IPS-18a (cell line): ENCODE data around the gene DEPDC4.
A peak's percentile ranks its signal among the peaks of the same experiment; 100 is the strongest.
"Not testable (repeated sequence)": the region's sequence is repeated elsewhere in the genome, so short reads cannot be mapped to it uniquely, and the experiment has no call there.

Experiments used
- H3K27ac ChIP-seq: one replicate; pipeline ENCODE4 v1.5.1; 2013; ENCODE audit warnings: low read length
- H3K27me3 ChIP-seq: one replicate; pipeline ENCODE4 v1.6.1; 2013; ENCODE audit warnings: mild to moderate bottlenecking, low read length; ENCODE audit not compliant: control insufficient read depth, insufficient read depth
- H3K36me3 ChIP-seq: one replicate; pipeline ENCODE4 v1.6.1; 2013; ENCODE audit warnings: low read depth, low read length; ENCODE audit not compliant: control insufficient read depth
- H3K4me1 ChIP-seq: one replicate; pipeline ENCODE4 v1.6.1; 2013; ENCODE audit warnings: low read depth, low read length; ENCODE audit not compliant: control insufficient read depth
- H3K4me3 ChIP-seq: one replicate; pipeline ENCODE4 v1.5.1; 2013; ENCODE audit warnings: low read length
- H3K9ac ChIP-seq: one replicate; pipeline ENCODE4 v1.6.1; 2013; ENCODE audit warnings: mild to moderate bottlenecking, low read length, moderate library complexity
- H3K9me3 ChIP-seq: one replicate; pipeline ENCODE4 v1.6.1; 2013; ENCODE audit warnings: low read depth, low read length; ENCODE audit not compliant: control insufficient read depth

The DEPDC4 gene

DNA sequence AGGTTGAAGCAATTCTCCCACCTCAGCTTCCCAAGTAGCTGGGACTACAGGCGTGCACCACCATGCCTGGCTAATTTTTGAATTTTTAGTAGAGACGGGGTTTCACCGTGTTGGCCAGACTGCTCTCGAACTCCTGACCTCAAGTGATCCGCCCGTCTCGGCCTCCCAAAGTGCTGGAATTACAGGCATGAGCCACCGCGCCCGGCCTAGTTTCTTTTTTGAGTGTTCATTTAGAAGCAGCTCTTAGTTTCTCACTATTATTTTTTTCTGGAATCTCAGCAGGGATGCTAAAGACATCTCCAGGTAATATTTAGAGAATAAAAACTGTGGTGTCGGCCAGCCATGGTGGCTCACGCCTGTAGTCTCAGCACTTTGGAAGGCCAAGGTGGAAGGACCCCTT lies 17.7 kb upstream of the DEPDC4 start:
- H3K27me3 ChIP-seq, H3K4me3 ChIP-seq, H3K4me1 ChIP-seq, H3K36me3 ChIP-seq, H3K9me3 ChIP-seq, H3K9ac ChIP-seq, H3K27ac ChIP-seq: not testable (repeated sequence)

DNA sequence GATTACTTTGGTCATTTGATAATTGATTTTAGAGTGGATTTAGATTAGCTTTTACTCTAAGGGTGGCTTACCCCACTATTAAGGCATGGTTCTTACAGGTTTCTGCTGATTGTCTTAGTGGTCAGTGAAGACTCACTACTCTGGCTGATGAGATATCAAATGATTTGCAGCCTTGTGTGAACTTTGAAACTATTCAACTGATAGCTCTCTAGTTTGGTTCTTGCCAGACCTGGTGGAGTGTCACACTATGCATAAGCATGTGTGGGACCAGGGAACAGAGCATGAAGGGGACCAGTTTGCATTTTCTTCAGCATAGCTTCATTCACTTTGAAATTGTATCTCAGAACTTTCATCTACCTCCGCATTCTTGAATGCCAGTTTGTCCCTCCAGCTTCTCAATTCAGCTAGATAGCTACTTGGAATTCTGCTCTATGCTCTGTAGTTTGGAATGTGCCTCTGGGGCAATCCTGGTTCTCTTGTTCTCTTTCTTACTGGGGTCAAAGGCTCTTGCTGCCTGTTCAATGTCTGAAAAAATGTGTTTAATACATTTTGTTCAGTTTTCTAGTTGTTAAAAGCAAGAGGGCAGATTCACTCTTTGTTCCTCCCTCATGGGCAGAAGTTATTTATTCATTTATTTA lies 12.8 kb upstream of the DEPDC4 start:
- peaks cover 10% of the 10 kb centered on the region for H3K36me3 ChIP-seq
- H3K9ac ChIP-seq: no peak overlapping the region
- no peaks in the 10 kb centered on the region for H3K9me3 ChIP-seq
- H3K4me1 ChIP-seq: peaks cover 11% of the 10 kb centered on the region
- H3K27ac ChIP-seq: no peak overlapping the region
- H3K4me3 ChIP-seq: no peak overlapping the region
- no peaks in the 10 kb centered on the region for H3K27me3 ChIP-seq

DNA sequence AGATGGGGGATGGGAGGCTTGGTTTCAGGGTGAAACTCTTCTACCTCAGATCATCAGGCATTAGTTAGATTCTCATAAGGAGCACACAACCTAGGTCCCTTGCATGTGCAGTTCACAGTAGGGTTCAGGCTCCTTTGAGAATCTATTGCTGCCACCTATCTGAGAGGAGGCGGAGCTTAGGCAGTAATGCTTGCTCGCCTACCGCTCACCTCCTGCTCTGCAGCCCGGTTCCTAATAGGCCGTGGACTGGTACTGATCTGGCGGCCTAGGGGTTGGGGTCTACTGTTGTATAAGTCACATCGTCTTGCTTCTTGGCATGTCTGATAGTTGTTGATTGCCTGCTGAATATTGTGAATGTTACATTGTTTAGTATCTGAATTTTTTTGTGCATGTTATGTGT lies 12.3 kb upstream of the DEPDC4 start:
- Histone ChIP-seq H3K9ac (no peak overlapping the region), H3K4me1 (peaks cover 11% of the 10 kb centered on the region), H3K27ac (no peak overlapping the region), H3K27me3 (no peaks in the 10 kb centered on the region), H3K4me3 (no peak overlapping the region), H3K36me3 (peaks cover 10% of the 10 kb centered on the region), H3K9me3 (no peaks in the 10 kb centered on the region)

DNA sequence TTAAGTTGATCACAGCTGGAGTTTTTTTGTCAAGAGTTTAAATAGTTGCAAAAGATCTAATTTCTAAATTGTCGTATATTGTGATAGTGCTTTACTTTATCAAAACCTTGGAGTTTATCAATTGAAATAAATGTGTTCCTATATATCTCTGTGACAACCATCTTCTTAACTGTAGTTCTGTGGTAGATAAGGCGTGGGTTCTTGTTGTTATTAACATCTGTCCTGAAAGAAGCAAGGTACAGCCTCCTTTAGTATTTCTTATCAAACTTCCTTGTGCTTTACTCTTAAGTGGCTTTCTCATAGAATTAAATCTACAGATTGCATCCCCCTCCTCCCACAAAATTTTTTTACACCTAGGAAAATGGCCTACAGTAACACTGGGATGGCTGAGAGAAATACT lies 7.4 kb upstream of the DEPDC4 start:
- H3K9me3 ChIP-seq: no peaks in the 10 kb centered on the region
- peaks cover 5% of the 10 kb centered on the region for H3K4me1 ChIP-seq
- no peak overlapping the region for H3K27ac ChIP-seq
- H3K27me3 ChIP-seq: no peaks in the 10 kb centered on the region
- H3K36me3 ChIP-seq: no peaks in the 10 kb centered on the region
- no peak overlapping the region for H3K4me3 ChIP-seq
- no peak overlapping the region for H3K9ac ChIP-seq

DNA sequence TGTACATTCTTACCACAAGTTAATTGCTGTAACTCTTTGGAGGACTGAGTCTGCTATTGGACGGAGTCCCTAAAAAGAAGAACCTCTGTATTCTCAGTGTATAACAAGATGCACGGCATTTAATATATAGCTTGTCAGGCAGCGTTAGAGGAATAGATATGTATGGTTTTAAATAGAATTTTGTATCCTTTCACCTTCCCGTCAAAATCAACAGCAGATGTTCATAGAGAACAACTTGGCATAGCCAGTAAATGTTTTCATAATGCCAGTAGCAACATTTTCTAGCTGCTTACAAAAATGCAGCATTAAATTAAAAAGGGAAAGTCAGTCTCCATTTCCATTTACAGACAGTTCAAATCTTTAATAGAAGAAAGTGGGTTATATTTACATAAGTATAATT lies 6.9 kb upstream of the DEPDC4 start:
- Histone ChIP-seq H3K4me3 (no peak overlapping the region), H3K27ac (no peak overlapping the region), H3K27me3 (no peaks in the 10 kb centered on the region), H3K9me3 (no peaks in the 10 kb centered on the region), H3K9ac (no peak overlapping the region), H3K4me1 (peaks cover 2% of the 10 kb centered on the region), H3K36me3 (no peaks in the 10 kb centered on the region)

DNA sequence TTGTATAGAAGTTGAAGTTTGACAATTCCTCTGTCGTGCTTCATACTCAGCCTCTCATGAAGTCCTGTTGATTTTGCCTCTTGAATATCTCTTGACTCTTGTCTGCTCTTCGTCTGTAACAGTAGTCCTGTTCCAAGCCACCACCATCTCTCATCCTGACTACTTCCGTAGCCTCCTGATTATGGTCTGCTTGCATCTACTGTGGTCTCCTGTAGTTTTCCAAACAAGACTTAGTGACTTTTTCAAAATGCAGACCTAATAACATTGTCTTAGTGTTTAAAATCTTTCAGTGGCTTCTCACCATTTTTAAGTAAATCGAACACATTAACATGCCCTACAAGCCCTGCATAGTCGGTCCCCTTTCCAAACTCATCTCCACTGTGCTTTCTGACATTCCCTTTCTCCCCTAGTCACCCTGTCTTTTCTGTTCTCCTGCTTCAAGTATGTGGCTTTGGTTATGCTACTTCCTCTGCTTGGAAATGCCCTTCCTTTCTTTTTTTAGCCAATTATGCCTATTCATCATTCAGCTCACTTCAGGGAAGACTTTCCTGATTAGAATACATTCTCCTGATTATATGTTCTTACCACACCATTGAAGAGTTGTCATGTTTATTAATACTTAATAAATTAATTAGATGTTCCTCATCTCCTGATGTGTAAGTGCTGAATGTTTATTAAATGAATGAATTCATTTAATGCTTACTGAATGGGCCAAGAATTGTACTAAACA lies 2.1 kb upstream of the DEPDC4 start:
- Histone ChIP-seq H3K36me3 (no peaks in the 10 kb centered on the region), H3K27me3 (no peaks in the 10 kb centered on the region), H3K9me3 (no peaks in the 10 kb centered on the region), H3K9ac (no peak overlapping the region), H3K27ac (no peak overlapping the region), H3K4me3 (peak overlapping the region; percentile 72), H3K4me1 (peaks cover 14% of the 10 kb centered on the region)

DNA sequence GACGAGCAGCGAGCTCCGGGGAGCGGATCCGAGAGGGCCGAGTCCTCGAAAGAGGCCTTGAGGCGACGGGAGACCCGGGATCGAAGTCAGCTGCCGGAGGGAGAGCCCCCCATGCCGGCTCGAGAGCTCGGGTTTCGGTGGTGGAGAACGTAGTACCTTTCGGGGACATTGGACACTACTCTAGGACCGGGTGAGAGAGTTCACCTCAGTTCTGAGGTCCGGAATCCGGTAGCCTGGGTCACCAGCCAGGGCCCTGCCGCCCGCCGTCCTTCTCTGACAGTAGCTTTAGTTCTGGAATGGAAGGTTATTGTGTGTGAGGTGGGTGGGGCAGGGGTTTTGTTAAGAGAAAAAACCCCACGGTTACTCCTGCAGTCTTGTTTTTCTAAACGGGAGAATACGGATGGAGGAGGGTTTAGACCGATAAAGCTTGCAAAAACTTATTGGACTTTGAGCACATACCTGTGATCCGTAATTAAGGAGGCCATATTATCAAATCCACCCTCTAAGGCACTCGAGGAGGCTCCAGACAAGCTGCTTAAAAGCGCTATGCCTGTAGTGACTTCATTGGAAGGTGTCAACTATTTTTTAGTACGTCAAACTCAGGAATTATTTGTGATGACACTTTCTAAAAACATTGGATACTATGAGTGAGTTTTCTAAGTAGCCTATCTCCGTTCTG lies 863 bp upstream of the DEPDC4 start:
- no peaks in the 10 kb centered on the region for H3K27me3 ChIP-seq
- no peaks in the 10 kb centered on the region for H3K36me3 ChIP-seq
- no peaks in the 10 kb centered on the region for H3K9me3 ChIP-seq
- H3K4me1 ChIP-seq: peaks cover 14% of the 10 kb centered on the region
- no peak overlapping the region for H3K27ac ChIP-seq
- H3K4me3 ChIP-seq: peak overlapping the region; percentile 72
- peak overlapping the region; percentile 84 for H3K9ac ChIP-seq

DNA sequence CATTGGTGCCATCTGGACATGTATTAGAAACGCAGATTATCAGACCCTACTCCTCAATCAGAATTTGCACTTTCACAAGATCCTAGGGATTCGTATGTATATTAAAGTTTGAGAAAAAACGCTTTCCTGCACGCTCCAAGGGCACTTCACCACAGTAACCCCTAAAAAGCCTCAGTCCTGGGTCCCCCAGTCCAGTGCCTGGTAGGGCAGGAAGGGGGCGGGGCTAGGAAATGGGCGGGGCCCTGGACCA lies 369 bp downstream of the DEPDC4 start:
- peaks cover 14% of the 10 kb centered on the region for H3K4me1 ChIP-seq
- H3K36me3 ChIP-seq: no peaks in the 10 kb centered on the region
- H3K27ac ChIP-seq: peak overlapping the region; percentile 78
- peak overlapping the region; percentile 84 for H3K9ac ChIP-seq
- H3K27me3 ChIP-seq: no peaks in the 10 kb centered on the region
- no peaks in the 10 kb centered on the region for H3K9me3 ChIP-seq
- peak overlapping the region; percentile 72 for H3K4me3 ChIP-seq

DNA sequence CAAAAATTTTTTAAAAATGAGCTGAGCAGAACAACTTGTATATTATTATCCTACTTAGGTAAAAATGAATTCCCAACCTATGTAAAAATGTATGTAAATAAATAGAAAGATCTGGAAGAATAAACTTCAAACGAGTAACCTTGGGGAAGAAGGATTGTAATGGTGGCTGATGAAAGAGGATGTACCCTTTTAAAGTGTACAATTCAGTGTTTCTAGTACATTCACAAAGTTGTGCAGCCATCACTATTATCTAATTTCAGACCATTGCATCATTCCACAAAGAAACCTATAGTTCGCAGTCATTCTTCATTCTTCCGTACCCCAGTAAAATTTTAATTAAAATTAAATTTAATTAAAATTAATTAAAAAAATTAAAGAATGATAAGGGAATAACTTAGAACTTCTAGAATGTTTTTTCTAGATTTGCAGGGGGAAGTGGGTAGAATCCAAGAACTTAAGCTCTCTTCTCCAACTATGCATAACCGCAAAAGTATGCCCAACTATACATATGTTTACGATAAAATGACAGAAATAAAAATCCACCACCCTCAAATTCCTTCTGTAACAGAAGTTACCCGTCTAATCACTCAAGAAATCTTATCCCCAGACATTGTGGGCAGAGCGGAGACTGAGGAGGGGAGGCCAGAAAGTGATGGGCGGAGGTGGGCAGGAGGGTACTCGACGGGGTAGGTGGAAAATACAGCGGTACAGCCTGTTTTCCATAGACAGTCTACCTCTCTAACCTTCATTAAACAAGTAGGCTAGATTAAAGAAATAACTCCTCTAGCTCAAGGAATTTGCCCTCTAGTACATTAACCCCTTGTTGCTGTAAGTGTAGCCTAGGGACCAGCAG lies 921 bp downstream of the DEPDC4 start:
- H3K9me3 ChIP-seq: no peaks in the 10 kb centered on the region
- H3K4me3 ChIP-seq: peak overlapping the region; percentile 72
- peaks cover 14% of the 10 kb centered on the region for H3K4me1 ChIP-seq
- no peak overlapping the region for H3K27ac ChIP-seq
- H3K36me3 ChIP-seq: no peaks in the 10 kb centered on the region
- no peaks in the 10 kb centered on the region for H3K27me3 ChIP-seq
- peak overlapping the region; percentile 84 for H3K9ac ChIP-seq

DNA sequence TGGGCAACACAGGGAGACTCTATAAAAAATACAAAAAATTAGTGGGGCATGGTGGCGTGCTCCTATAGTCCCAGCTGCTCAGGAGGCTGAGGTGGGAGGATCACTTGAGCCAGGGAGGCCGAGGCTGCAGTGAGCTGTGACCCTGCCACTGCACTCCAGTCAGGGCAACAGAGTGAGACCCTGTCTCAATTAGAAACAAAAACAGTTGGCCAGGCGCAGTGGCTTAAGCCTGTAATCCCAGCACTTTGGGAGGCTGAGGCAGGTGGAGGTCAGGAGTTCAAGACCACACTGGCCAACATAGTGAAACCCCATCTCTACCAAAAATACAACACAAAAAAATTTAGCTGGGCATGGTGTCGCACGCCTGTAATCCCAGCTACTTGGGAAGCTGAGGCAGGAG lies 1.8 kb downstream of the DEPDC4 start:
- not testable (repeated sequence) for H3K27ac ChIP-seq, H3K4me3 ChIP-seq, H3K27me3 ChIP-seq, H3K36me3 ChIP-seq, H3K9ac ChIP-seq, H3K9me3 ChIP-seq
- H3K4me1 ChIP-seq: peaks cover 14% of the 10 kb centered on the region

DNA sequence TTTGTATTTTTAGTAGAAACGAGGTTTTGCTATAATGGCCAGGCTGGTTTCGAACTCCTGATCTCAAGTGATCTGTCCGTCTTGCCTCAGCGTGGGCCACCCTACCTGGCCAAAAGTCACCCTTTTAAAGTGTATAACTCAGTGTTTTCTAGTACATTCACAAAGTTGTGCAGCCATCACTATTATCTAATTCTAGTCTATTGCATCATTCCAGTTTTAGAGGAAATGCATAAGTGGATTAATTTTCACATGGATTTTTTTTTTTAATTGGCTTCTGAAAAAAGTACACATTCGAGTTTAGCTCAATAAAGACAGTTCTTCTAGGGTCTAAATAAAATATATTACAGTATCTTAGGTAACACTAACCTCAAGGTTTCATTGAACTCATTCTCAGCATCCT lies 3.7 kb downstream of the DEPDC4 start:
- Histone ChIP-seq H3K9ac (no peak overlapping the region), H3K4me3 (no peak overlapping the region), H3K4me1 (peaks cover 7% of the 10 kb centered on the region), H3K27ac (no peak overlapping the region), H3K27me3 (no peaks in the 10 kb centered on the region), H3K9me3 (no peaks in the 10 kb centered on the region), H3K36me3 (no peaks in the 10 kb centered on the region)
